PC-3 (cell line): Measurements from ENCODE around the gene NPIPA8.
"Not testable (repeated sequence)": the region's sequence is repeated elsewhere in the genome, so short reads cannot be mapped to it uniquely, and the experiment has no call there.

Source experiments
- CTCF ChIP-seq: fragments of 300-600 bp; sonication (generic); conservative IDR thresholded peaks from 2 replicates; pipeline ENCODE4 v1.5.1; 2017; ENCODE audit warnings: antibody characterized with exemption, low read depth, mild to moderate bottlenecking, low read length
- EZH2 ChIP-seq: fragments of 300-600 bp; sonication (generic); IDR thresholded peaks from one replicate; pipeline ENCODE4 v1.6.1; 2017; ENCODE audit warnings: antibody characterized with exemption, mild to moderate bottlenecking, low read length; ENCODE audit not compliant: unreplicated experiment

- TF ChIP-seq CTCF, EZH2: not testable (repeated sequence)
Observed at GRCh38 chr16:18382696-18383095, 46.2 kb upstream of the NPIPA8 start.
